ENCODE results near the gene BOC.
A peak's percentile ranks its signal among the peaks of the same experiment; 100 is the strongest.

BOC gene

GRCh38 chr3:113253702-113254101, 42.3 kb downstream of the BOC start:
- no peak for DNase-seq

DNA sequence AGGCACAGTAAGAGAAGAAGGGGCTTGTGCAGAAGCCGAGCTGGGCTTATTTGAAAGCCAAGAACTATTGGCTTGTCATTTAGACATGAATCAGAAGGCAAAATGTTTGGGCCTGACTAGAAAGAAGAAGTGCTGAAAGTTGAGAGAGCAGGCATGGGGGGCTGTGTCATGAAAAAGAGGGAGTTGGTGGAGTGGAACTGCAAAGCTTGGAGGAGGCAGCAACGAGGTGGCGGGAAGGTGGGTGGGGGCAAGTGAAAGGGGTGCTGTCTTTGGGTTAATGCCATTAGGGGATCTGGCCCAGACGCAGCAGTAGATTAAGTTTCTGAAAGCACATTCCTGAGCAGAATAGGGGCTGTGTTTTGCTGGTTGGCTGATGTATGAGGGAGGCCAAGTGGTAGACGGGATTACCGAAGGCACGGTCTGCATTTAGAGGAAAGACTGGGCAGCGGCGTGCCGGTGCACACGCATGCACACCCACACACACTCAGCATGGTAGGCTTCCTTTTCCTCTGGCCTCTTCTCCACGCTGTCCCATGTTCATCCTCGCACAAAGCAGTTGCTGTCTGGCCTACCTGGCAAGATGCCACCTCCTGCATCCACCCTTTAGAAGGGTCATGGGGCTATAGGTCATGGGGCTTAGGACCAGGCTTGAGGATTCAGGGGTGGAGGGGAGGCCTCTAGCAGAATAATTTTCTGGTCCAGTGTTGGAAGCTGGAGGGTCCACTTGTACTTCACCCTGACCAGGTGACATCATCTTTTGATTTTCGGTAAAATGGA, 43.0 kb downstream of the BOC start:
- DNase-seq, result no peak

GRCh38 chr3:113255100-113255853, 43.9 kb downstream of the BOC start:
- DNase-seq, result no peak

DNA sequence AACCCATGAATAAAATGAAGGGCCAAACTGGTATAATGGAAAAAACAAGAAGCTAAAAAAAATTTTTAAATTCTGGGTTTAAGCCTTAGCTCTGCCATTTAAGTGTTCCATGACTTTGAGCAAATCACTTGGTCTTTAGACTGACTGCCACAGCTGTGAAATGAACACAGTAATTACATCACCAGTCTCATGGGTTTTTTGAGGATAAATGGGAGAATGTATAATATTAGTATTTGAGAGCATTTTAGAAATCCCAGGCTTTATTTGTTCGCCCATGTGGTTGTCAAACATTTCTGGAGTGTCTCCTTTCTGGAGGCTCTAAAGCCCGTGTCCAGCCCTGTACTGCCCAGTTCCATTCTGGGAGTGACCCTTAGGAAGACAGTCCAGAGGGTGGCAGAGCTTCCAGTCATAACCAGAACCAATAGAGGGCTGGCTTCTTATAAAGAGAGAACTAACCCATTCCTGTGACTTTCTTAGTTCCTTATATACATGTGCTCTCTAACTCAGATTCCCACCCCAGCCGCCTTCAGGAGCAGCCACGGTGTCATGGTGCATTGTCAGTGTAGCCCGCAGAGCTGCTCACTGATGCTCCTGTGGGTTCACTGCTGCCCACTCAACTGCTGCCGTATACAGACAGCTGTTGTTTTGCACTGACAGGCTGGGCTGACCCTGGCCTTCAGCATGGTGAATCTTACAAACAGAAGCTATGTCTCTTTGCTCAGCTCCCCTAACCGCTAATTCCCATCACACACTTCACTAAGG, 44.7 kb downstream of the BOC start:
- DNase-seq, result no peak

DNA sequence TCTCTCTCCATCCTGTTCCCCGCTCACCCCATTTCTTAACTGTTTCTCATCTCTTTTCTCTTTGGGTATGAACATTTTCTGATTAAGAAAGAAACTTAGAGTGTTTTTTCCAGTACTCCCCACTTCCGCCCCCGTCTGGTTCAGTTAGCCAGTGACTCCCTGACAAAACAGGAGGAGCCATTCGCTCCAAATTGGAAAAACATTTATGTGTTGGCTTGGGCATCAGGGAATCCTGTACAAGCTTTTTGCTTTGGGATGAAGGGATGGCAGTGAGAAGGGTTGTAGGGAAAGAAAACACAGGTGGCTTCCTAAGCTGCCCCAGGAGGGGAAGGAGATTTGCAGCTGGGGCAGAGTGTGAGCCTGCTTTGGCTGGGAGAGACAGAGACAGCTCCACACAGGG, 47.0 kb downstream of the BOC start:
- no peak for DNase-seq

GRCh38 chr3:113259196-113259595, 47.8 kb downstream of the BOC start:
- DNase-seq, result no peak

DNA sequence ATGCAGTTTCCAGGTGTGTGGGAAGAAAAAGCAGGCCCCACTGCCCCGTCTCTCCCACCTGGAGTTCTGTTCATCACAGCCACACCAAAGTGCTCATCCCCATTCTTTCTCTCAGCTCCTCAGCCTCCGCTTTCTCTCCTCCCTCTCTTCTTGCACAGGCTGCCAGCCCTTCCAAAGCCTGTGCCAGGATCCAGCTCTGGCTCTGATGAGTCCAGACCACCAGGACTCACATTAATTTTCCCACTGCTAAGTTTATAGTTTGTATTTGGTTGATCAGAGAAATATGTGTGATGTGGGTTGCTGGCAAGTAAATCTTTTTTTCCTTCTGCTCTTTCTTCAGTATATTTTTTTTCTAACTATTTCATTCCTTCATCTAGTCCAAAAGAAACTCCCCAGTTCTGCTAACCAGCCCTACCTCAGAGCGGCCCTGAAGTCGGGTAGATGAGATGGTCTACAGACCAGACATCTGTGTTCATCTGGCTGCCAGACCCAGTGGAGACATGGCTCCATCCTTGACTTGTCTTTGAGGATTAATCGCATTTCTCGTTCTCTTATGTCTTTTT, 49.8 kb downstream of the BOC start:
- DNase-seq, result no peak

GRCh38 chr3:113261626-113262303, 50.4 kb downstream of the BOC start:
- DNase-seq, result no peak

DNA sequence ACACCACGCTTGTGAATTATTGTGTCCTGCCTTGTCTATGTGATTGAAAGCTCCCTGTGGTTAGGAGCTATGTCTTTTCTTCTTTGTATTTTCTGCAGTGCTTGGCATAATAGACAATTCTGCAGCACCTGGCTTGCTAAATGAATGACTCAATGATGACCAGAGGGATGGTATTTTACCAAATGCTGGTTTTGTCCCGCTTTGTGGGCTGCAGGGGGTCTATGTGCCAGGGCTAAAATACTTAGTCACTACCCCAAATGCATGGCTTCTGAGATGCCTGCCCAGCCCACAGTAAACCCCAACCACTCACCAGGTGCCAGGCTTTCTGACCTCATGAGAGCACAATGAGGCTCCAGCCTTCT, 50.9 kb downstream of the BOC start:
- DNase-seq, result no peak

DNA sequence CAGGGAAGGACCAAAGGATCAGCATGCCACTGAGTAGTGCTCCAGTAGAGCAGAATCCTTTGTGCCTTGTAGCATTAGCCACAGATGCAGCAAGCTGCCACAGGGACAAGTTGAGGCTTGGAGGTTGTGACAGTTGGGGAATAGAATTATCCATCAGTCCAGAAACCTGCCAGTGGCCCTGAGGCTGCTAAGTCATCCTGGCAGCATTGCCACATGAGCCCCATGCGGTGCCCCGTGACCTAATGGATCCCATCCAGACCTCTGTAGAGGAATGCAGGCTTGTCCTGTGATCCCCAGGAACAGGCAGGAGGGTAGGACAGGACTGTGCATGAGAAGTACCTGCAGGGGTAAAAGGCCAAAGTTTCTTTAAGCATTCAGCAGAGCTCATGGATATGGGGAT, 51.7 kb downstream of the BOC start:
- DNase-seq, result no peak

- no peak for DNase-seq
Measured at GRCh38 chr3:113263778-113264177, 52.4 kb downstream of the BOC start.

DNA sequence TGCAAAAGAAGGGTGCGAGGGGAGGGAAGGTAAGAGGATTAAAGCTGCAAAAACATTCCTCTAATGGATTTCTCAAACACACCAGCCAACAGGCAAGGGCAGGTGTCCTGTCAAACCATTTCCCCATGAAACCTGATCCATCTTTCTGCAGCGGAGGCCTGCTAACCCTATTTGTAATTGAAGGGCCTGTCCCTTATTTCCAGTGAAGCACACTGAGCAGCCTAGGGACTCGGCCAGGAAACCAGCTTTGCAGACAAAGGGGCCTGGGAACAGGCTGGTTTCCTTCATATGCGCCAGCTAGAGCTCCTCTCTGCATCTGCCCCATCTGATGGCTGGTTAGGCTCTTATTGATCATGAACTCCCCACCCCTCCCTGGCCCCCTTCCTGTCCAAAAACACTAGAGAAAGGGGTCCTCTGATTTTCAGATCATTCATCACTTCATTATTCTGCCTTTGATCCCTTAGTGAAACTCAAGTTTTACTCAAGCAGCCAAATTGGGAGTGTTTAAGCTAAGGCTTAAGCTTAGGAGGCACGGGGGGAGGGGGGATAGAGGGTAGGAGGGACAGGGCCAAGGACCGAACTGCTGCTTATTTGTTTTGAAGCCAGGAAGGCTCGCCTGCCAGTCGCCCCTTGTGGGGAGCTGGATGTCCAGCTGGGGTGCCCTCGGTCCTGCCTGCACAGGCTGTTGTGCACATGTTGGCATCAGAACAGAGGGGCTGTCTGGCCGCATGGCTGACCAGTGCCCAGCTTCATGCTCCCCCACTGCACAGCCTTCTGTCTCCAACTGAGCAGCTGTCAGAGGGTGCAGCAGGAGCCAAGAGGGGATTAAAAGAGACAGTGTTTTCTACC, 53.1 kb downstream of the BOC start:
- no peak for DNase-seq

GRCh38 chr3:113265231-113265630, 53.9 kb downstream of the BOC start:
- no peak for DNase-seq

DNA sequence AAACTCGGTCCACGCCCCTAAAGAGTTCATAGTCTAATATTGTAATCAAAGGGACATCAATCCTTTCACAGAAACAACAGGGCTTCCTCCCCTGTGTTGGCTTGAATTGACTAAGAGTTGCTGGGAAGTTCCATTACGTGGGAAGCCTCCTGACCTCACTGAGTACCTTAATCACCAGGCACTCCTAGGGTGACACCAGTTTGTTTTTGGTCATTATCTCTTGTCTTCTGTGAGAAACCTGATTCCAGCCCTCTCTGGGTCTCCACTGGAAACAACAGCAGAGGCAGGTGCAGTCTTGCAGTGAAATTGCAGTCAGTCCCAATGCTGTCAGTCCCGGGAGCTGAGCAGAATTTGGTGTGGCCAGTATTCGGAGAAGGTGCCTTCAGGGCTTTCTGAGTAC, 55.4 kb downstream of the BOC start:
- no peak for DNase-seq

DNA sequence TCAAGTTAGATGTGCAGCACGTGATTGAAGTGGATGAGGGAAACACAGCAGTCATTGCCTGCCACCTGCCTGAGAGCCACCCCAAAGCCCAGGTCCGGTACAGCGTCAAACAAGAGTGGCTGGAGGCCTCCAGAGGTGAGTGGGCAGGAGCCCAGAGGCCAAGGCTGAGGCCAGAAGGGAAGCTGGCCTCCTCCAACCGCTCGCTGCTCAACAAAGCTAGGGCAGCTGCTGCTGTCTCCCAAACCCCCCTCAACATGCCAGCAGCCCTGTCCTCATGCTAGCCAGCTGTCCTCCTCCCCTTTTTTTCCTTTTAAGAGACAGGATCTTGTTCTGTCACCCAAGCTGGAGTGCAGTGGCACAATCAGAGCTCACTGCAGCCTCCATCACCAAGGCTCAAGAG, 57.0 kb downstream of the BOC start:
- no peak for DNase-seq

DNA sequence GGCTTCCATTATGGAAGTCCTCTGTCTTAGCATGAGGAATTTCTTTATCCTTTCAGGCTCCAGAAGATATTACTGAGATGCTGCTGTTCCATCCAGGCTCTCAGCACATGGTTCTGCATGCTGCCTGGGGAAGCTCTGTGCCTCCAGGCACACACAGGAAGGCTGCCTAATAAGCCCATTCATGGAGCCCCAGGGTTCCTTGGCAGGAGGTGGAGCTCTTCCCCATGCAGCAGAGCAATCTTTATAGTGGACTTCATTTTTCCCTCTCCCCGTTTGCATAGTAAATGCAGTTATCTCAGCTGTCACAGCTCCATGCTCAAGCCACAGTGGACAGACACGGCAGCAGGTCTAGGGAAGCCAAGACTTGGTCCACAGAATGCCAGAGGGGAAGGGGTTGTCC, 57.6 kb downstream of the BOC start:
- DNase-seq, result no peak

- DNase-seq, result no peak
Measured at GRCh38 chr3:113269661-113270060, 58.3 kb downstream of the BOC start.

GRCh38 chr3:113270068-113270467, 58.7 kb downstream of the BOC start:
- DNase-seq, result no peak

- no peak for DNase-seq
Measured at GRCh38 chr3:113270786-113271185, 59.4 kb downstream of the BOC start.

DNA sequence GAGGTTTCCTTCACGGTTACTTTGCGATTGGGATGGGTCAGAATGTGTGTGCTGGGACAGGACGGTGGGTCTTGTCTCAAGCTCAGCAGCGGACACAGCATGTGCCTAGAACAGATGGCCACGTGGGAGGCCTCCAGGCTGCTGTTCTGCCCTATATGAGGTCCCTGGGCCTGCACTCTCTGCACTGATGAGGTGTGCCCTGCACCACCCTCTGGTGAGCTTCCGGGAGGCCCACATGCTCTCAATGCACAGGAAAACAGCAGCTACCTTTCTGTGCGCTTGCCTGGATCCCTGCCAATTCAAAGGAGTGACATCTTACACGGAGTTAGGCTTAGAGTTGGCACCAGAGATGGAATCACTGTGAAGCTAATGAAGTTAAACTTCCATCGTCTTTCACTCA, 59.8 kb downstream of the BOC start:
- peak; percentile 30 for DNase-seq

DNA sequence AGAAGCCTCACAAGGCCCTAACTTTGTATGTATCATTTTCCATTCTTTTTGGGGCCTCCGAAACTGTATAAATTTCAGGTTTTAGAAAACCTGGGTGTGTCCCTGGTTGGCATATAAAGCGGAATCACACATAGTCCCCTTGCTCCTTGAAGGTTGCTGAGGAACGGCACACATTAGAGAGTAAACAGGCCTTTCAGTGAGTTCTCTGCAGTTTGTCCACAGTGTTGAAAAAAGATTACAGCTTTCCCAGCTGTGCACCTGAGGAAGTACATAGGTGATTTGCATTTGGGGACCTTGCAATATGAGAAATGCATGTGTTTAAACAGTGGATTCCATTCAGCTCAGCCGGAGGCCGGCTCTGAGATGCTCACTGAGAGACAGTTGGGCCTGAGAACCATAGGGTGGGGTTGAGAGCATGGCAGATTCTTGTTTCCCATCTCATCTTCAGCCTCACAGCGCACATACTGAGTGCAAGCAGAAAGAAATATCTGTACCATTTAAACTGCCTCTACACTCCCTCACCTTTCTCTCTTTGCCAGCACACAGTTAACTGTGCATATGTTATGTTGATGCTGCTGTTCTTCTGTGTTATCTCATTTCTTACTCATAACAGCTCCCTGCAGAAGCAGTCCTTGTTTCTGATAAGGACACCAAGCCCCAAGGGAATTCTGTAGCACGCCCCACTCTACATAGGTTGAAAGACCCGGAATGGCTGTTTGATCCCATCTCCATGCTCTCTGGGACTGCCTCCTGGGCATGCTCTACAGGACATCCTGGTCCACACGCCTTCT, 60.4 kb downstream of the BOC start:
- no peak for DNase-seq
